Skeletal muscle tissue (tissue), 4 donors: Measurements from ENCODE around the gene EWSR1. TPM values are rescaled to one million over a fixed set of nuclear protein-coding genes. Genes with fewer than 3 reads are reported as not detected.
A peak's percentile ranks its signal among the peaks of the same experiment; 100 is the strongest.

Experiments
- H3K27ac ChIP-seq: one replicate; pipeline ENCODE4 v1.7.0; 2013; ENCODE audit warnings: mild to moderate bottlenecking, low read depth, low read length, inconsistent platforms
- H3K27me3 ChIP-seq, 3 donors: one replicate each; pipeline ENCODE4 v1.7.0; 2013; ENCODE audit warnings: low read length in 3 of 3; ENCODE audit not compliant: control insufficient read depth in 3 of 3, insufficient read depth in 3 of 3
- H3K36me3 ChIP-seq, 3 donors: one replicate each; pipeline ENCODE4 v1.7.0; 2013; ENCODE audit warnings: low read length in 3 of 3; ENCODE audit not compliant: control insufficient read depth in 3 of 3, insufficient read depth in 3 of 3
- H3K4me1 ChIP-seq, 3 donors: one replicate each; pipeline ENCODE4 v1.7.0; 2013; ENCODE audit warnings: low read length in 3 of 3, mild to moderate bottlenecking in 3 of 3; ENCODE audit not compliant: control insufficient read depth in 3 of 3, insufficient read depth in 3 of 3
- H3K4me3 ChIP-seq, 3 donors: one replicate each; pipeline ENCODE4 v1.7.0; 2013; ENCODE audit warnings: low read length in 3 of 3
- H3K9ac ChIP-seq, 3 donors: one replicate each; pipeline ENCODE4 v1.7.0; 2013; ENCODE audit warnings: low read length in 3 of 3, mild to moderate bottlenecking in 3 of 3, moderate library complexity in 2 of 3, low read depth in 1 of 3
- H3K9me3 ChIP-seq, 3 donors: one replicate each; pipeline ENCODE4 v1.7.0; 2013; ENCODE audit warnings: low read length in 3 of 3; ENCODE audit not compliant: control insufficient read depth in 3 of 3
- total RNA-seq: library from RNA; depleted of rRNA; stranded (reverse); fragments of >200 nt; gene quantifications from one replicate; pipeline ENCODE4 v1.2.3, GENCODE V29; 2014
- donor health status: Osteomylitis.

The EWSR1 gene
- total RNA-seq, 1 donor from 2014 or later, result 84.5 TPM

DNA sequence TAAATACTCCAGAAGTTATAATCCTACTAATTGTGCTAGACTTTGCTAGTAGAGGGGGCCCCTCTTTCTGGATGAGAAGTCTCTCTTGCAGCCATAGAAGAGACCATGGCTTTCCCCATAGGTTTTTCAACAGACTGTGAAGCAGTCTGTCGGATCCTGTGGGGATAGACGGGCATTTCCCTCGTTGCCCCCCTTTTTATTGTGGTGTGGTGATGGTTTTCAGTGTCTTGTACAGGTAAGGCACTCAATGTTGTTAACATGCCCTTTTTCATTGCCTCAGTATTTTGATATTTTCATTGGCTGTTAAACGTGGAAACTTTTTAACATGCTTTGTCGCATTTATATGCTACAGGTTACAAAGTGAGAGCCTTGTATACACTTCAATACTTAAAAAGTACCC, 22.0 kb downstream of the EWSR1 start:
- H3K9me3 ChIP-seq, result no peaks in the 10 kb centered on the region
- no peak overlapping the region for H3K27ac ChIP-seq
- H3K4me1 ChIP-seq, result peaks cover 0 to 3% (median 2%) of the 10 kb centered on the region in 3 donors
- no peak overlapping the region for H3K9ac ChIP-seq
- no peak overlapping the region for H3K4me3 ChIP-seq
- H3K27me3 ChIP-seq, result no peaks in the 10 kb centered on the region
- H3K36me3 ChIP-seq, result peaks cover 47 to 75% (median 69%) of the 10 kb centered on the region in 3 donors

DNA sequence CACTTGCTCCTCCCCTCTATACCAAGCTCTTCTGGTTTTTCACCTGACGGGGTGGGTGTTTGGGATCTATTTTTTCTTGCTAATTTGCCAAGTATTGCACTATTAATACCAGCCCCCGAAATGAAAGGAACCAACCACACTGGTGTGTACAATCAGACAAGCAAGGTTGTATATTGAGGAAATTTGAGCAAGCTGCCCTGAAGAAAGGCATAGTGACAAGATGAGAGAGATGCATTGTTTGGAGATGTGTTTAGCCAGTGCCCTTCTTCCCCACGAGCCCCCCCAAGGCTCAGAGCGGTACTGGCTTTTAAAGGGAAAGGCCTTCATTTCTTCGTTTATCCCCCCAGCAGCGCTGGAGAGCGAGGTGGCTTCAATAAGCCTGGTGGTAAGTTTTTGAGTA, 23.1 kb downstream of the EWSR1 start:
- peaks cover 53 to 81% (median 70%) of the 10 kb centered on the region in 3 donors for H3K36me3 ChIP-seq

GRCh38 chr22:29292379-29292778, 24.3 kb downstream of the EWSR1 start:
- Histone ChIP-seq H3K4me1 (peaks cover 0 to 3% (median 2%) of the 10 kb centered on the region in 3 donors), H3K9ac (no peak overlapping the region), H3K4me3 (no peak overlapping the region), H3K27me3 (no peaks in the 10 kb centered on the region), H3K27ac (no peak overlapping the region), H3K9me3 (no peaks in the 10 kb centered on the region), H3K36me3 (peaks cover 58 to 86% (median 76%) of the 10 kb centered on the region in 3 donors)

More for the DNA sequence above, 23.1 kb downstream of the EWSR1 start:
- H3K27me3 ChIP-seq, result no peaks in the 10 kb centered on the region
- no peaks in the 10 kb centered on the region for H3K9me3 ChIP-seq
- H3K4me1 ChIP-seq, result peaks cover 0 to 3% (median 2%) of the 10 kb centered on the region in 3 donors
- no peak overlapping the region for H3K9ac ChIP-seq
- no peak overlapping the region for H3K4me3 ChIP-seq
- no peak overlapping the region for H3K27ac ChIP-seq

DNA sequence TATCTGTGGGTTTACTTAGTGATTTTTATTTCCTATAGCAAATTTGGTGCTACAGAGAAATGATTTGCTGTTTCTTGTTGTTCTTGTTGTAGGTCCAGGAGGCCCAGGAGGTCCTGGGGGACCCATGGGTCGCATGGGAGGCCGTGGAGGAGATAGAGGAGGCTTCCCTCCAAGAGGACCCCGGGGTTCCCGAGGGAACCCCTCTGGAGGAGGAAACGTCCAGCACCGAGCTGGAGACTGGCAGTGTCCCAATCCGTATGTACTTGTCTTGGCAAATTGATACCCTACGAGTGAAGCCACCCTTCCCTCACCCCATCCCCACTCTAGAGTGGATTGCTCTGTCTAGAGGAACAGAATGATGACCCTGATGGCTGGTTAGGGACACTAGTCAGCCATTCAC, 30.6 kb downstream of the EWSR1 start:
- H3K9ac ChIP-seq, result no peak overlapping the region
- H3K36me3 ChIP-seq, result peaks cover 60 to 66% (median 61%) of the 10 kb centered on the region in 3 donors
- H3K4me1 ChIP-seq, result peaks cover 7 to 21% (median 14%) of the 10 kb centered on the region in 3 donors
- H3K4me3 ChIP-seq, result no peak overlapping the region
- no peak overlapping the region for H3K27ac ChIP-seq
- no peaks in the 10 kb centered on the region for H3K27me3 ChIP-seq
- no peaks in the 10 kb centered on the region for H3K9me3 ChIP-seq

DNA sequence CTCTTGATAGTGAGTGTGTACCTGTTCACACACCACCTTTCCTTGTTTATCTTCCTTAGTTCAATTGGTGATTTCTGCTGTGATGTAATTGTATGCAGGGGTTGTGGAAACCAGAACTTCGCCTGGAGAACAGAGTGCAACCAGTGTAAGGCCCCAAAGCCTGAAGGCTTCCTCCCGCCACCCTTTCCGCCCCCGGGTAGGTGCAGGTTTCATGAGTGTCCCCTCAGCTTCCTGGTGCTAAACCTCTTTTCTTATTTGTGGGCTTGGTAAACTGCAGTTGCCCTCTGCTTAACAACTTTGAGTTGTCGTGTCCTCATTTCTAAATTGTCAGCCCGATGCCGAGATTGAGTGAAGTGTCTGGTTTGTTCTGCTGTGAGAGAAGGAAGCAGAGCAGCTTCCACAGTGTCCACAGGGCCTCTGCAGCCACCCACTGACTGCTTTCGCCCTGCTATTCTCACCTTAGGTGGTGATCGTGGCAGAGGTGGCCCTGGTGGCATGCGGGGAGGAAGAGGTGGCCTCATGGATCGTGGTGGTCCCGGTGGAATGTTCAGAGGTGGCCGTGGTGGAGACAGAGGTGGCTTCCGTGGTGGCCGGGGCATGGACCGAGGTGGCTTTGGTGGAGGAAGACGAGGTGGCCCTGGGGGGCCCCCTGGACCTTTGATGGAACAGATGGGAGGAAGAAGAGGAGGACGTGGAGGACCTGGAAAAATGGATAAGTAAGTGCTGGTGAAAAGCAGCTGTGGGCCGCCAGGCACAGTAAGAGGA, 31.2 kb downstream of the EWSR1 start:
- Histone ChIP-seq H3K27ac (no peak overlapping the region), H3K36me3 (peaks cover 55 to 60% (median 56%) of the 10 kb centered on the region in 3 donors), H3K4me3 (no peak overlapping the region)

GRCh38 chr22:29300467-29300806, 32.4 kb downstream of the EWSR1 start:
- Histone ChIP-seq H3K27me3 (no peaks in the 10 kb centered on the region), H3K27ac (no peak overlapping the region), H3K36me3 (peaks cover 50 to 53% (median 51%) of the 10 kb centered on the region in 3 donors), H3K9me3 (no peaks in the 10 kb centered on the region), H3K4me3 (no peak overlapping the region), H3K4me1 (peaks cover 7 to 21% (median 14%) of the 10 kb centered on the region in 3 donors), H3K9ac (no peak overlapping the region)

More for the DNA sequence above, 31.2 kb downstream of the EWSR1 start:
- no peaks in the 10 kb centered on the region for H3K27me3 ChIP-seq
- no peak overlapping the region for H3K9ac ChIP-seq
- H3K9me3 ChIP-seq, result no peaks in the 10 kb centered on the region
- peaks cover 7 to 21% (median 14%) of the 10 kb centered on the region in 3 donors for H3K4me1 ChIP-seq

DNA sequence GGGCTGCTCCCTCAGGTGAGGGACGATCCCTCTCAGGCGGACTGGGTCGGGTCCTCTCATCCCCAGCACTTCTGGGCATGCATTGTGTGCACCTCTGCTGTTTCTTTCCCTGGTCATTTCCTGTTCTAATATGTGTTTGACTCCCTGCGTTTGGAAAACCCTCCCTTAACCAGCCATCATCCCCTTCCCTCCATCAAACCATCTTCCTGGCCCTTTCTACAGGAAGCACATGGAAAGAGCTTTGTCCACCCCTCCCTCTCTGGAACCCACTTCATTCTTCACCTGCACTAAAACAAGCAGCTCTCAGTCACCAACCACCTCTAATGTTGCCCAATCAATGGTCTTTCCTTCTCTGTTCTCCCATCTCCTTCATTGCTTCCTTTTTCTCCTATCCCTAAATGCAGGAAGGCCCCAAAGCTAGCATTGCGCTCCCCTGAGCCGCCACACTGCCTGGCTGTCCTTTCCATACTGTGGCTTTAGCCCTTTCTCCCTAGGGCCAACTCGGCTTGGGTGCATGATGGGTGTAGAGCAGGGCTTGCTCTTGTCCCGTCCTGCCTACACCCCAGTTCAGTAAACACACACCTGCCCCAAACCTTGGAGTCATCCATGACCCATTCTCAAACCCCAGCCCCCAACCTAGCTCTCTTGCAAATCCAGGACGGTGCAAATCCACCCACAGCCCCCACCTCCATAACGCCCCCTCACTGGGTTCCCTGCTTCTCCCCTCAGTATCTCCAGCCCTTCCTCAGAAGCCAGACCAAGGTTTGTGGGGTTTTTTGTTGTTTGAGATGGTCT, 32.9 kb downstream of the EWSR1 start:
- H3K27me3 ChIP-seq, result no peaks in the 10 kb centered on the region
- H3K4me3 ChIP-seq, result no peak overlapping the region
- H3K27ac ChIP-seq, result no peak overlapping the region
- peaks cover 44 to 47% (median 46%) of the 10 kb centered on the region in 3 donors for H3K36me3 ChIP-seq
- peaks cover 9 to 24% (median 17%) of the 10 kb centered on the region in 3 donors for H3K4me1 ChIP-seq
- no peak overlapping the region for H3K9ac ChIP-seq
- H3K9me3 ChIP-seq, result no peaks in the 10 kb centered on the region

DNA sequence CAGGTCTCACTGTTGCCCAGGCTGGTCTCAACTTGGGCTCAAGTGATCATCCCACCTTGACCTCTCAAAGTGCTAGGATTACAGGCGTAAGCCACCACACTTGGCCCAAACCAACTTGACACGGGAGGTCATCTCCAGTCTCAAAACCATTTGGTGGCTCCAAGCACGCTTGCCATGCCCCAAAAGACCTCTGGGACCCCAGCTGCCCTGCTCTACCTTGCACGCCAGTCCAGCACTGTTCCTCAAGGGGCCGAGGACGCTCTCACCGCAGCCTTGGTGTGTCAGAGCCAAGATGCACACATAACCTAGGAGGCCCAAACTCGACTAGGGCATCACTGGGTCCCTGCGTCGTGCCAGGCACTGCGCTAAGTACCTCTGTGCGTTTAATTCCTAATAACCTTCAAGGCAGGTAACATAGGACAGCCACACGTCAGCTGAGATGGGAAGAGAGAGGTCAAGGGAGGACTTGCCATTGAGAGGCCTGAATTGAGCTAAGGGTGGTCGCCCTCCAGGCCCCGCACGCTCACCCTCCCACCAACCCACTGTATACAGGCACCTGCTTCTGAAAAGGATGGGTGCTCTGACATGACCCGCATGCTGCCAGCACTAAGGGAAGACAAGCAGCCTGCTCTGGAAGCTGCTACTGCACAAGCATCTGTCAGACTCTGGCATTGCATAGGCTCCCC, 33.8 kb downstream of the EWSR1 start:
- Histone ChIP-seq H3K27me3 (no peaks in the 10 kb centered on the region), H3K27ac (no peak overlapping the region), H3K36me3 (peaks cover 36 to 39% (median 37%) of the 10 kb centered on the region in 3 donors)

GRCh38 chr22:29302402-29302680, 34.3 kb downstream of the EWSR1 start:
- Histone ChIP-seq H3K36me3 (peaks cover 31 to 34% (median 32%) of the 10 kb centered on the region in 3 donors), H3K9ac (peak overlapping the region in 1 of 3 donors; percentile 16)

More for the DNA sequence above, 33.8 kb downstream of the EWSR1 start:
- Histone ChIP-seq H3K4me3 (no peak overlapping the region), H3K9me3 (no peaks in the 10 kb centered on the region), H3K9ac (no peak overlapping the region), H3K4me1 (peaks cover 13 to 29% (median 22%) of the 10 kb centered on the region in 3 donors)

More at GRCh38 chr22:29302402-29302680, 34.3 kb downstream of the EWSR1 start:
- H3K4me1 ChIP-seq, result peaks cover 15 to 30% (median 24%) of the 10 kb centered on the region in 3 donors
- H3K27me3 ChIP-seq, result no peaks in the 10 kb centered on the region
- H3K4me3 ChIP-seq, result no peak overlapping the region
- H3K9me3 ChIP-seq, result no peaks in the 10 kb centered on the region
- no peak overlapping the region for H3K27ac ChIP-seq
